Omental fat pad (tissue), 4 donors: ENCODE data around the gene RIC1. TPM values are rescaled to one million over a fixed set of nuclear protein-coding genes. Genes with fewer than 3 reads are reported as not detected.
"Not testable (repeated sequence)": the region's sequence is repeated elsewhere in the genome, so short reads cannot be mapped to it uniquely, and the experiment has no call there.

Source experiments
- ATAC-seq: fragments of 150-250 bp; one replicate; pipeline ENCODE4 v1.9.1; 2016; ENCODE audit warnings: mild to moderate bottlenecking, moderate library complexity; ENCODE audit not compliant: low FRiP score
- DNase-seq: peaks from one replicate; pipeline ENCODE4 v3.0.0-alpha.2; 2019; ENCODE audit warnings: low spot score
- total RNA-seq, 4 donors: library from RNA; depleted of rRNA; stranded (reverse); fragments of >200 nt; gene quantifications; one replicate each; pipeline ENCODE4 v1.1.0, GENCODE V29; 2016
- TF ChIP-seq, protein P1 (sequence below), 3 donors: fragments of 450-650 bp; IDR thresholded peaks; one replicate each; pipeline ENCODE4 v1.5.1; 2016 to 2017; ENCODE audit warnings: antibody characterized with exemption in 3 of 3, mild to moderate bottlenecking in 3 of 3, moderate library complexity in 2 of 3

The RIC1 gene
- total RNA-seq, 4 donors from 2014 or later: 27.4 to 62.3 (median 36.1) TPM

DNA sequence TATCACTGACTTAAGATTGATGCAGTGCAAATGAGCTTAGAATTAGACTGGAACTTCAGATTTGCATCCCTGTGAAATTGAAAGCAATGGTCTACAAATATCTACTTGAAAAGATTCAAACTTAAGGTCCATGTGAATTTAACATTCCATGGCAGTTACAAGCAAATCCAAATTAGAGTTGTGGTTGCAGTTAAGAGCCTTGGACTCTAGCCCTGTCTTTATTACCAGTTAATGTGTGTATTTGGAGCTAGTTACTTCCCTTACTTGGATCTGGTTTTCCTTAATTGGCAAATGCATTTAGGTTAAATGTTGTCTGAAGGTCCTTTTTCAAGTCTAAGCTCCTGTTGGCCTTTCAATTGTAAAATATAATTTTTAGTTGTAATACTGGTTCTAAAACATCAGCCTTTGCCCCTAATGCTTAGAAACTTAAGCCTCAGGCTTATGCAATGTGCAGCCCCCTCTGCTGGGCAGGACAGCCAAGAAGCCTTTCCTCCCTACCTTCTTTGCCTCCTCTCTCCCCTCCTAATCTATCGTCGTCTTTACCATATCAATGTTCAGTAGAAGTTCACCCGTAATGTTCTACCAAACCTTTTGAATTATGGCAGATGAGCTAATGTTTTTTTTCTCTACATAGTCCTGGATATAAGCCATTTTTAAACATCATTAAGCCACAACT, 144.6 kb downstream of the RIC1 start:
- ATAC-seq: no peak
- TF ChIP-seq, protein P1, sequence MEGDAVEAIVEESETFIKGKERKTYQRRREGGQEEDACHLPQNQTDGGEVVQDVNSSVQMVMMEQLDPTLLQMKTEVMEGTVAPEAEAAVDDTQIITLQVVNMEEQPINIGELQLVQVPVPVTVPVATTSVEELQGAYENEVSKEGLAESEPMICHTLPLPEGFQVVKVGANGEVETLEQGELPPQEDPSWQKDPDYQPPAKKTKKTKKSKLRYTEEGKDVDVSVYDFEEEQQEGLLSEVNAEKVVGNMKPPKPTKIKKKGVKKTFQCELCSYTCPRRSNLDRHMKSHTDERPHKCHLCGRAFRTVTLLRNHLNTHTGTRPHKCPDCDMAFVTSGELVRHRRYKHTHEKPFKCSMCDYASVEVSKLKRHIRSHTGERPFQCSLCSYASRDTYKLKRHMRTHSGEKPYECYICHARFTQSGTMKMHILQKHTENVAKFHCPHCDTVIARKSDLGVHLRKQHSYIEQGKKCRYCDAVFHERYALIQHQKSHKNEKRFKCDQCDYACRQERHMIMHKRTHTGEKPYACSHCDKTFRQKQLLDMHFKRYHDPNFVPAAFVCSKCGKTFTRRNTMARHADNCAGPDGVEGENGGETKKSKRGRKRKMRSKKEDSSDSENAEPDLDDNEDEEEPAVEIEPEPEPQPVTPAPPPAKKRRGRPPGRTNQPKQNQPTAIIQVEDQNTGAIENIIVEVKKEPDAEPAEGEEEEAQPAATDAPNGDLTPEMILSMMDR (IDR thresholded peaks at IDR 0.05): no peak
- DNase-seq: no peak

DNA sequence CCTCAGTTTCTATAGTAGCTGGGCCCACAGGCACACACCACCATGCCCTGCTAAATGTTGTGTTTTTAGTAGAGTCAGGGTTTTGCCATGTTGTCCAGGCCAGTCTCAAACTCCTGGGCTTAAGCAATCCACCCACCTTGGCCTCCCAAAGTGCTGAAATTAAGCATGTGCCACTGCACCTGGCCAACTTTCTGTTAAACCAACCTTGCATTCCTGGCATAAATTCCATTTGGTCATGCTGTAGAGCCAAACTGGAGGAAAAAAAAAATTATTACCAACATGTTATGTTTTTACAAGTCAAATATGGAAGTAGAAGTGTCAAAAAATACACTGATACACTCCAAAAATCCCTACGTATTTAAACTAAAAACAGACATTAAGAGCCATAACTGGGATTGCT, 149.9 kb downstream of the RIC1 start:
- ATAC-seq: no peak
- no peak for DNase-seq
- TF ChIP-seq, protein P1 (IDR thresholded peaks at IDR 0.05): no peak

DNA sequence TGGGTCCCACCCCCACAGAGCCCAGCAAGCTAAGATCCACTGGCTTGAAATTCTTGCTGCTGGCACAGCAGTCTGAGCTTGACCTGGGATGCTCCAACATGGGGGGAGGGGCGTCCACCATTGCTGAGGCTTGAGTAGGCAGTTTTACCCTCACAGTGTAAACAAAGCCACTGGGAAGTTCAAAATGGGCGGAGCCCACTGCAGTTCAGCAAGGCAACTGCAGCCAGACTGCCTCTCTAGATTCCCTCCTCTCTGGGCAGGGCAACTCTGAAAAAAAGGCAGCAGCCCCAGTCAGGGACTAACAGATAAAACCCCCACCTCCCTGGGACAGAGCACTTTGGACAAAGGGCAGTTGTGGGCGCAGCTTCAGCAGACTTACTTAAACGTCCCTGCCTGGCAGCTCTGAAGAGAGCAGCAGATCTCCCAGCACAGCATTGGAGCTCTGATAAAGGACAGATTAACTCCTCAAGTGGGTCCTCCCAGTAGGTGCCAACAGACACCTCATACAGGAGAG, 150.9 kb downstream of the RIC1 start:
- not testable (repeated sequence) for ATAC-seq, DNase-seq

DNA sequence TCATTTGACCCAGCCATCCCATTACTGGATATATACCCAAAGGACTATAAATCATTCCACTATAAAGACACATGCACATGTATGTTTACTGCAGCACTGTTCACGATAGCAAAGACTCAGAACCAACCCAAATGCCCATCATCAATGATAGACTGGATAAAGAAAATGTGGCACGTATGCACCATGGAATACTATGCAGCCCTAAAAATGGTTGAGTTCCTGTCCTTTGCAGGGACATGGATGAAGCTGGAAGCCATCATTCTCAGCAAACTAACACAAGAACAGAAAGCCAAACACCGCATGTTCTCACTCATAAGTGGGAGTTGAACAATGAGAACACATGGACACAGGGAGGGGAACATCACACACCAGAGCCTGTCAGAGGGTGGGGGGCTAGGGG, 154.5 kb downstream of the RIC1 start:
- not testable (repeated sequence) for DNase-seq, ATAC-seq

DNA sequence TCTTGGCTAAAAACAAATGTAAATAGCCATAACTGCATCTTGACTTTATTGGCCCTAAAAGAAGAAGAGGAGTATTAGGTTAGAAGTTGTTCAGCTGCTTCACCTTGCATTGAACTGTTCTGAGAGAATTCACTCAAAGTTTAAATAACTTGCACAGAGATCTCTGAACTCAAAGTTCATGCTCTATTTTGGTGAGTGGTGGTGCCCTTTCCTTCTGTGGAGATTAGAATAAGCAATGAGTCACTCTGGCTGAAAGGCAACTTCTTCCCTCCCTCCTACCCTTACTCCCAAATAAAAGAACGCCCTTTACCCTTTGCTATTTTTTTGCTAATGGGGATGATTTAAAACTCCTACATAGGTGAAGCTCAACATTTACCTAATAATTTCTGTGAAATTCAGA, 155.1 kb downstream of the RIC1 start:
- no peak for ATAC-seq
- TF ChIP-seq, protein P1 (IDR thresholded peaks at IDR 0.05): no peak

DNA sequence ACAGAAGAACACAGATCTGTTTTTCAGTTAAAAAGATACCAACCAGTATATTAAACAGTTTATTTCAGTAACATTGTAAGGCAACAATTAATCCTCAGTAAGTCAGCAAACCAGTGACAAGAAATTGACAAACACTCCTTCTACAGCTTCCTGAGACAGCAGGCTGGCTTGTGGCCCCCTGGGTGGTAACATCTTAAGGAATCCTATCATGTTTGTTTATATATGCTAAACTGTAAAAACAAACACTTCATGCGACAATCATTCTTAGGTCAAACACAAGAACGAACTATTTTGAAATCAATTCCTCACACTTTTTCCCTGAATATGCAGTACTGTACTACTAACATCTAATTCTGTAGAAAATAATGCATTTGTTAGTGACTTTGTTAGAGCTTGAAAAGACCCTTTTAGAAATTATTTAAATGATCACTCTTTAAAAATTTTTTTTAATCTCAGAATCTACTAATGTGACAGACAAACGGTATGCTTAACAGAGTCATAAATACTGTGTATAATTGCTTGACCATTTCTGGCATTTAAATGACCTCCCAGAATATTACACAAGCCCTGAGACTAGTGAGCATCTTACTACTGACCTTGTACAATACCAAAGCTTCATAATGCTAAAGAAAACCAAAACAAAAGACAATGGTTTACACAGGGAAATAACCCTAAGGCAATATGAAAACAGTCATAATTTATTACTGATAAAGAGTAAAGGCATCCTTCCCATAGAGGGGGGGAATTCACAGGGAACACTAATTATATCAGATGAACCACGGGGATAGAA, 155.8 kb downstream of the RIC1 start:
- no peak for DNase-seq
- TF ChIP-seq, protein P1 (IDR thresholded peaks at IDR 0.05): no peak
- ATAC-seq: no peak

More for the DNA sequence above, 155.1 kb downstream of the RIC1 start:
- DNase-seq: no peak

DNA sequence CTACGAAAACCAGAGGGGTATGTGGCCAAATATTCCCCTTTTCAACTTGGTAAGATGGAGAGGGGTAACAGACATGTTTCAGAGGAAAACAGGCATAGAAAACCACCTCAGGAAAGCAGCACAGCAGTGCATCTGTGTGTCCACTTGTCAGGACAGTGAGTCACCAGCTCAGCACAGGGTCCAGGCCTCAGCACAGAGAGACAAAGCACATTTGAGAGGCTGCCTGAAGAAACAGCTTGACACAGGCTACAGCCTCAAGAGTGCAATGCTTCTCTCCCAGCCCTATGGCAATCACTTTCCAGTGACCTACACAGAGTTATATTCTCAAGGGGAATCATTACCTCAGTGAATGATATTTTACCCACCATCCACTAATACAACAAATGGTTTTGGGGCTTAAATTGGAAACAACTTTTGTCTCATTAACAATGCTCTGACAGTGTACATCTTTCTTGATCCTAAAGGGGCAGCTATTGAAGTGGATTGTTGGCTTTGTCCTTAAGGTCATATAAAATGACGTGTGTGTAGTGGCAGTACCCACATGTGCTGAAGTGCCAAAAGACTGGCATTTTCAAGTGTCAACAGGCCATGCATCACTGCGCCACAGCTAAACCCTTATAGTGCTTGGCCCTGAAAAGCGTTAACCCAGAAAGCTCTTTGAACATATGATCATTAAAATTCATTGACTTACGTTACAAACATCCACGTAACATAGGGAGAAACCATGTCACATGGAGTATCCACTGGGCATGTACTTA, 157.6 kb downstream of the RIC1 start:
- no peak for ATAC-seq
- TF ChIP-seq, protein P1 (IDR thresholded peaks at IDR 0.05): no peak
- DNase-seq: no peak
